HTERT RPE-1 (cell line): ENCODE data around the gene SUMO1.

ENCODE experiments used
- in situ Hi-C: fragments of 300-500 bp; cut with MboI; formaldehyde crosslinking; loops from 4 replicates; pipeline ENCODE4 v1.14.3; 2020; ENCODE audit warnings: low sequenced_read_pairs

Gene SUMO1

DNA sequence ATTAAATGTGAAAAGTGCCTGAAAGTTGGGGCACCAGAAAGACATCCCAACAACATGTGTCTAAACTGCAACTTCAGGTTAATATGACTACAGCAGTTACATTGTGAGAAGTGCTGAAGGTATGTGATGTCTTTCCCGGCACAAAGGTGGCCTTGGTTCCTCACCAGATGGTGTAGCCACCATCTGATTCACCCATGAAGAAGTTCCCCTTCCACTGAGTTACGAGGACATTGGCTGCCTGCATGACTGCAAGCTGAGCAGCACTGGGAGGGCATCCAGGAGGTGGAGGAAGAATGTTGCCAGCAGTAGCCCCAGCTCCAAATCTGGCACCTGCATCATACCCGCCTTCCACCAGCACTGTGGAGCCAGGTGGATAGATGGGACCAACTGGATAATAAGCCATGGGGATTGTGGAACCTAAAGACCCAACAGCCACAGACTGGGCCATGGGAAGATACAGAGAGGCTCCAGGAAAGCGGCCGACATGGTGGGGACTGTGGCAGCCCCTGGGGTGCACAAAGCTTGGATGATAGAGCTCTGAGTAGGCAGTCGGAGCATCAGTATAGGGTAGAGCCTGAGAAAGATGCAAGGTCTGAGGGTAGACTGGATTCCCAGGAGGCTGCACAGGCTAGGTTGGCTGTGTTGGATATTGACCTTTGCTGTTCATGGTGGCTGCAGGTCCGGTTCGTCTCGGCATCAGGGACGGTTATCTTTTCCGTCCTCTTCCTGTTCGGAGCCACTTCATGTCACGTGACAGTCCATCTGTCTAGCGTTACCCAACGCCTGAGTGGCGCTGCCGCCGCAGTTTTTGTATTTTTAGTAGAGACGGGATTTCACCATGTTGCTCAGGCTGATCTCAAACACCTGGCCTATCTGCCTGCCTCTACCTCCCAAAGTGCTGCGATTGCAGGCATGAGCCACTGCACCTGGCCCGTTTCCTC is 36.9 kb downstream of the SUMO1 start:
- in situ Hi-C loops: no loop called here

- in situ Hi-C loops: no loop called here
Measured at GRCh38 chr2:202196727-202197126, 41.7 kb downstream of the SUMO1 start.

DNA sequence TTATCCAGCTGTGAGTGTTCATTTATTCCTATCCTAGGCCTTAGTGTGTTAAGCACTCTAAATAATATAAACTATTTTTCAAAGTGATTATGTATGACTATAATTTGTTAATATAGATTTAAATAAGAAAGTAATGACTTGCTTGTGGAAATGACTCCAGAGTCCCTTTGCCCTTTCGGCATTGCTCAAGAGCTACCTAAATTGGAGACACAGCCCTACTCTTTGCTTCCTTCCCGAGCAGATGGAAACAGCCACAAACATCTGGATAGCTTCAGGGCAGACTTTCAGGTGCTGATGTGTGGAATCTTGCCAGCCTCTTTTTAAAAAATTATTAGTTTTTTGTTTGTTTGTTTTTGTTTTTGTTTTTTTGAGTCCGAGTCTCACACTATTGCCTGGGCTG is 44.0 kb downstream of the SUMO1 start:
- in situ Hi-C loops: no loop called here

DNA sequence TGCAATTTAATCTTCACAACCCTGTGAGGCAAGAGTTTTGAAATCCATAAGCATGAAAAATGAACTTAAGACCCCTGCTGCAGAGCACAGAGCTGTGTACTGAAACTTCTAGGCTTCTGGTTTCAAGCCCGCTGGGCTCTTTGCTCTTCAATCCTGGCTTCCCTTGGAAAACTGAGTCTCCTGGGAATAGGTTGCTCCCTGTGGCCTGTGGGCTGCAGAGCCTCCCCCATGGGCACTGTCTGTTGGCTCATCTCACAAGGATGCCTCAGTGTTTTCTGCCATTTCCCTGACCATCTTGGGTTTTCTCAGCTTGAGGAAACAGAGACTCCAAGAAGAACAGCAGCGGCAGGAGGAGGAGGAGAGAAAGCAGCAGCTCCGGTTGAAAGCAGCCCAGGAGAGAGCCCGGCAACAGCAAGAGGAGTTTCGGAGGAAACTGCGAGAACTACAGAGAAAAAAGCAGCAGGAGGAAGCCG is 44.5 kb downstream of the SUMO1 start:
- in situ Hi-C loops: no loop called here

DNA sequence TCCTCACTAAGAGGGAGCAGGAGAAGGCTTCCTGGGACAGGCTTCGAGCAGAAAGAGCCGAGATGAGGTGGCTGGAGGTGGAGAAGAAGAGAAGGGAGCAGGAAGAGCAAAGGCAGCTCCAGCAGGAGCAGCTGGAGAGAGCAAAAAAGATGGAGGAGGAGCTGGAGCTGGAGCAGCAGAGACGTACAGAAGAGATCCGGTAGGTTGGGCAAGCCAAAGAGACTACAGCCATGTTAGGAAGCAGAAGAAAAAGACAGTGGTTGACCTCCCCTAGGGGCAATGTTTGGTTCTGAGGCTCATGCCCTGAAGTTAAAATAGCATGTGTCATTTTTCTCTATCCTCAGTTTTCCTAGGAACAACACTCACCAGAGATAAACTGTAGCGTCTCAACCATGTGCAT is 45.1 kb downstream of the SUMO1 start:
- in situ Hi-C loops: no loop called here

- in situ Hi-C loops: no loop called here
Measured at GRCh38 chr2:202187570-202187969, 50.8 kb downstream of the SUMO1 start.

DNA sequence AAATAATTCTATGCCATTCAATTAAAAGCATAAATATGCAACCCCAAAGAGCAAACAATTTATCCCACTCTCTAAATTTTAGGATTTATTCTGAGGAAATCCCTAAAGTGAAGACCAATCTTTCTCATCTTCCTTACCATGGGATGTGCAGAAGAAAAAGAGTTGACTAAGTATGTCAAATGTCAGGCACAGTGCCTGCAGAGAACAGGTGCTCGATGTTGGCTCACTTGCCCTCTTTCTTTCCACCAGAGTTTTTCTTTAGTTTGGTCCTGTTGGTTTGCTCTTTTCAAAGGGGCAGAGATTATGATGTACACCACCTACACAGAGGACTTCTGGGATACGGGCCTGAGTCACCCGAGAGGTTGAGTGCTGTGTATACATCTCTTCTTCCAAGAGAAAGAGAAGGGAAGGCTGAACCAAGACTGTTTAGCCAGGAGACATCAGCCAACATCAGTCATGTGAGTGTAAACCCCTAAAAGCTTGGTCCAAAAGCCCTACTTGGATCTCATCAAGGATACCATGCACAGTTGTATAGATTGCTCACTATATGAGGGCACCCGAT is 51.7 kb downstream of the SUMO1 start:
- in situ Hi-C loops: no loop called here

DNA sequence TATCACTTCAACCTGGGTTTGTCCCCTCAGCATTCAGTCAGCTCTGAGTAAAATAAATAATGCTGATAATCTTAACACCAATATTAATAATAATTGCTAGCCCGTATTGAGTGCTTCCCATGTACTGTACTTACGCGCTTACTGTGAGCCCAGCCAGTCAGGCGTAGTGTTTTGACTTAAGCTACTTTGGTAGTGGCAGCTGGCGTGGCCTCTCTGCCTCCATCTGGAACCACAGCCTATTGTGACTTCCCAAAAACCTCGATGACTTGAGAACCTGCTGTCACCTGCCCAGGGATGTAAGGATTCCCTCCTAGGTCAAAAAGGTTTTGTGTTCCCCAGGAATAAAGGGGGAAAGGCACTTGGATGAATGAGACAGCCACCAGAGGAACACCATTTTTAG is 53.2 kb downstream of the SUMO1 start:
- in situ Hi-C loops: no loop called here

DNA sequence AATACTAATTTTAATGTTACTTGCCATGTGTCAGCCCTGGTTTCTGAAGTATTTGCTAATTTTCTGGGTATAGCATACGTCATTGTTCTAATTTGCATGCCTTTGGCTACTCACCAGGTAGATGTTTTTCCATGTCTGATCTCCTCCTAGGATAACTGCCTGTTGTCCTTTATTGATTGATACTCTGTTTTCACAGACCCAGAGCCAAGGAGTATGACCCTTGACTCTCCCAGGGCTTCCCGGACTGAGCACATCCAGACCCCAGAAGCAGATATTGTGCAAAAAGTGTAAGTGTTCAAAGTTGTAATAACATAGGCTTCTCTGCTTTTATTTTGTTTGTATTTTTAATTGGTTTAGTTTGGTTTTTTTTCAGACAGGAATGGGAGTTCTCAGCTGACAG is 53.8 kb downstream of the SUMO1 start:
- in situ Hi-C loops: no loop called here

- in situ Hi-C loops: no loop called here
Measured at GRCh38 chr2:202178346-202178958, 59.9 kb downstream of the SUMO1 start.

GRCh38 chr2:202172439-202173211 is 65.8 kb downstream of the SUMO1 start:
- in situ Hi-C loops: no loop called here

DNA sequence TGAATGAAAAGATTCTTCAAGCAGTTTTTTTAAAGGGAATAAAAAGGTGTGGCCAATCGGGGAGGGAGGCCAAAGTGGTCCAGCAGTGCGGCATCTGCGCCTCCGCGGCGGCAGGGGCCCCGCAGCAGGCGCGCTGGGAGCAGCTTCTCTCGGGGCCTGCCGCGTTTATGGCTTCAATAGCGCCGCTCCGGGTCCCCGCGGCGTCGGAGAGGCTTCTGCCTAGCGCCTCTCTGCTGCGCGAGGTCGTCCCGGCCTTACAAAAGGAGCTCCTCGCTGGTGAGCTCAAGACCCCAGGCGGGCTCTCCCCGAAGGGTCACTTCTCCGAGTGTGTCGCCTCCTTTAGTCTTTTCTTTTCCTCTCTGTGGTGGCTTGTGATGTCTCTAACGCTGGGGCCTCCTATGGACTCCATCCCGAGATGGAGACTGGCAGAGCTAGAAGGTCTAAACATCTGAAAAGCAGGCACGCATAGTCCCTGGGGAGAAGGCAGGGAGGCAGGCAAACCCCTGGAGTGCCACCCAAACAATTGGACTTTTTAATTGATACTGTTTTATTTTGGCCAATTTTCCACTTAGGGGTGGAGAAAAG is 67.1 kb downstream of the SUMO1 start:
- in situ Hi-C loops: no loop called here

DNA sequence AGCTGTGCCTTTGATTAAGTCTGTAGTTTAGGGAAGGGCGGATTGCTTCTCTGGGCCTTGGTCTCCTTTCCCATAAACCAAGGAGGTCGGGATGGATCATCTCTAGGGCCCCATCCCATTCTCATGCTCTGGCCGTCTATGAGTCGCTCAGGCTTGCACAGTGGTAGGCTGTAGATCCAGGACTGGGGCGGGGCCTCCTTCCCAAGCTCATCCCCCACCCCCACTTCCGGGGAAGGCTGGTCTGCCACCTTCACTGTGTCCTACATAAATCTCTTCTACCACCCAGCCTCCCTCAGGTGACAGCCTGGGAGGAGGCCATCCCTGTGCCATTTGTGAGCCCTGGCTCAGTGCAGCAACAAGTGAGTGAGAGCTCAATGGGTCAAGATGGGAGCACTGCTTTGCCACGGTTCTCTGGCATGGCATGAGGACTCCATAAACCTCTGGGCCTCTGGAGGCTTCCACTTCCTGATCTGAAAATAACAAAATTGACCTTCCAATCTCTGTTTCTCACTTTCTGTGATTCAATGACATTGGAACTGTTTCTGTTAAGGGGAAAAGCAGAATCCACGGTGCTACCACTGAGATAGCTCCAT is 68.5 kb downstream of the SUMO1 start:
- in situ Hi-C loops: no loop called here

GRCh38 chr2:202169131-202169530 is 69.3 kb downstream of the SUMO1 start:
- in situ Hi-C loops: no loop called here

GRCh38 chr2:202165945-202166344 is 72.5 kb downstream of the SUMO1 start:
- in situ Hi-C loops: no loop called here

GRCh38 chr2:202165208-202165607 is 73.2 kb downstream of the SUMO1 start:
- in situ Hi-C loops: no loop called here

GRCh38 chr2:202164411-202164810 is 74.0 kb downstream of the SUMO1 start:
- in situ Hi-C loops: no loop called here

DNA sequence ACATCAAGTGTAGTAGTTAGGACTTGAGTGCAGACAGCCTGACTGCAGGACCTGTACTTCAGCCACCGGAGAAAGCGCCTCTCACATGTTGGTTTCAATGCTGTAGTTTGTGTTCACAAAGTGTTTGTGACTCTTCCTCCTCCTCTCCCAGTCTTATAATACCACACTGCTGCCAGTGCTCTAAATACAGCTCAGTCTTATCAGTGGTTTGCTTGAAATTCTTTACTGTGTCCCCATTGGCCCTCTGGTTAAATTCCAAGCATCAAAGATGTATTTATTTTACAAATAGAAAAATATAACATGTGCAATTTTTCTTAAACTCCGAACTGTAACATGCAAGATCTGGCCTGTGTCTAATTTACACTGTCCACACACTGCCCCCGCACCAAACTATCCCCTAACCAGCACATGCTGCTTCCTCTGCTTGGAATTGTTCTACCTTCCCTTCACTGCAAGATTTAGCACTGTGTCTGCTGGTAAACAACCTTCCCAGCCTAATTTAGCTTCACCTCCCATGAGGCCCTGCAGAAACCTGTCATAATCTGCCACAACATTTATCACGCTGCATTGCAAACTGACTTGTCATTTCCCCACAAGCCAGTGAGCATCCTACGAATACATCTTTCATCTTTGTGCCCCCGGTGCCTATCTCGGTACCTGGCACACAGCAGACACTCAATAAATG is 77.1 kb downstream of the SUMO1 start:
- in situ Hi-C loops: no loop called here

- in situ Hi-C loops: no loop called here
Measured at GRCh38 chr2:202158796-202159195, 79.6 kb downstream of the SUMO1 start.
